Mesendoderm (in vitro differentiated cells): Measurements from ENCODE around the gene SLC27A2.

Experiments used
- DNase-seq: peaks from one replicate; pipeline ENCODE4 v3.0.0; 2013
- H2AK5ac ChIP-seq: 2 replicates; pipeline ENCODE4 v1.6.1; 2013; ENCODE audit warnings: low read length, inconsistent platforms
- H2BK120ac ChIP-seq: 2 replicates; pipeline ENCODE4 v1.6.1; 2013; ENCODE audit warnings: low read depth, mild to moderate bottlenecking, low read length, moderate library complexity, mixed read lengths
- H2BK15ac ChIP-seq: replicated peaks from 2 replicates; pipeline ENCODE4 v1.6.1; 2013; ENCODE audit warnings: low read depth, mild to moderate bottlenecking, moderate library complexity
- H2BK5ac ChIP-seq: 2 replicates; pipeline ENCODE4 v1.6.1; 2013; ENCODE audit warnings: low read length, inconsistent platforms
- H3K18ac ChIP-seq: 2 replicates; pipeline ENCODE4 v1.6.1; 2013; ENCODE audit warnings: mild to moderate bottlenecking, low read length, mixed read lengths
- H3K23ac ChIP-seq: one replicate; pipeline ENCODE4 v1.6.1; 2013; ENCODE audit warnings: low read length
- H3K27ac ChIP-seq: 2 replicates; pipeline ENCODE4 v1.5.1; 2013; ENCODE audit warnings: low read depth, mild to moderate bottlenecking, inconsistent platforms, low read length, moderate library complexity
- H3K27me3 ChIP-seq: 2 replicates; pipeline ENCODE4 v1.6.1; 2013; ENCODE audit warnings: low read length, control low read depth, mild to moderate bottlenecking, inconsistent platforms; ENCODE audit not compliant: insufficient read depth, poor library complexity
- H3K36me3 ChIP-seq: 2 replicates; pipeline ENCODE4 v1.6.1; 2013; ENCODE audit warnings: low read length, inconsistent platforms; ENCODE audit not compliant: control insufficient read depth, insufficient read depth
- H3K4ac ChIP-seq: one replicate; pipeline ENCODE4 v1.6.1; 2013; ENCODE audit warnings: low read depth, mild to moderate bottlenecking, low read length, moderate library complexity
- H3K4me1 ChIP-seq: 2 replicates; pipeline ENCODE4 v1.6.1; 2013; ENCODE audit warnings: low read depth, low read length, inconsistent platforms; ENCODE audit not compliant: control insufficient read depth
- H3K4me2 ChIP-seq: 2 replicates; pipeline ENCODE4 v1.6.1; 2013; ENCODE audit warnings: low read length
- H3K4me3 ChIP-seq: 2 replicates; pipeline ENCODE4 v1.5.1; 2013; ENCODE audit warnings: mild to moderate bottlenecking, low read length
- H3K56ac ChIP-seq: one replicate; pipeline ENCODE4 v1.6.1; 2013; ENCODE audit warnings: low read length
- H3K79me1 ChIP-seq: 2 replicates; pipeline ENCODE4 v1.6.1; 2013; ENCODE audit warnings: low read length, inconsistent platforms
- H3K79me2 ChIP-seq: 2 replicates; pipeline ENCODE4 v1.6.1; 2013; ENCODE audit warnings: mild to moderate bottlenecking, low read length; ENCODE audit not compliant: control insufficient read depth, insufficient read depth
- H3K9ac ChIP-seq: 2 replicates; pipeline ENCODE4 v1.6.1; 2013; ENCODE audit warnings: low read length, inconsistent platforms
- H4K5ac ChIP-seq: one replicate; pipeline ENCODE4 v1.6.1; 2013; ENCODE audit warnings: low read length
- H4K8ac ChIP-seq: one replicate; pipeline ENCODE4 v1.6.1; 2013; ENCODE audit warnings: low read depth, mild to moderate bottlenecking, control low read depth, low read length, moderate library complexity
- whole genome bisulfite sequencing: extraction: QIAGEN DNeasy Blood & Tissue Kit; methylation state at CpG from one replicate; pipeline ENCODE4 v1.1.7; 2013; ENCODE audit warnings: low lambda C conversion rate, missing lambda C conversion rate; ENCODE audit not compliant: insufficient coverage; ENCODE audit errors: extremely low coverage; 5-methylcytosine and 5-hydroxymethylcytosine counted together

SLC27A2 gene

GRCh38 chr15:50137893-50138292, 44.1 kb upstream of the SLC27A2 start:
- Histone ChIP-seq H3K4me1 (no peaks in the 10 kb centered on the region), H2BK5ac (no peak overlapping the region), H3K36me3 (no peaks in the 10 kb centered on the region), H3K56ac (no peak overlapping the region), H3K4me3 (no peak overlapping the region), H2AK5ac (no peak overlapping the region), H4K8ac (no peak overlapping the region), H2BK120ac (no peak overlapping the region), H3K18ac (no peak overlapping the region), H3K27ac (no peak overlapping the region), H3K79me1 (no peaks in the 10 kb centered on the region), H3K4me2 (no peak overlapping the region), H3K4ac (no peak overlapping the region), H3K27me3 (no peaks in the 10 kb centered on the region), H3K23ac (no peak overlapping the region), H3K79me2 (no peaks in the 10 kb centered on the region), H3K9ac (no peak overlapping the region), H4K5ac (no peak overlapping the region), H2BK15ac (no peak overlapping the region)
- WGBS: no CpG with 5 or more reads among the region's 2 CpGs
- no peak for DNase-seq

GRCh38 chr15:50138391-50138790, 43.6 kb upstream of the SLC27A2 start:
- Histone ChIP-seq H3K23ac (no peak overlapping the region), H3K9ac (no peak overlapping the region), H3K4me3 (no peak overlapping the region), H3K79me1 (no peaks in the 10 kb centered on the region), H3K36me3 (no peaks in the 10 kb centered on the region), H3K18ac (no peak overlapping the region), H3K56ac (no peak overlapping the region), H3K4me2 (no peak overlapping the region), H3K27me3 (no peaks in the 10 kb centered on the region), H4K8ac (no peak overlapping the region), H3K4me1 (no peaks in the 10 kb centered on the region), H4K5ac (no peak overlapping the region), H2BK5ac (no peak overlapping the region), H3K27ac (no peak overlapping the region), H2BK120ac (no peak overlapping the region), H2AK5ac (no peak overlapping the region), H3K79me2 (no peaks in the 10 kb centered on the region), H3K4ac (no peak overlapping the region), H2BK15ac (no peak overlapping the region)
- DNase-seq: no peak

GRCh38 chr15:50140098-50140497, 41.9 kb upstream of the SLC27A2 start:
- H3K4me3 ChIP-seq: no peak overlapping the region
- H3K27ac ChIP-seq: no peak overlapping the region
- no peak overlapping the region for H3K9ac ChIP-seq
- H3K79me1 ChIP-seq: no peaks in the 10 kb centered on the region
- no peak overlapping the region for H3K23ac ChIP-seq
- H2BK5ac ChIP-seq: no peak overlapping the region
- H4K8ac ChIP-seq: no peak overlapping the region
- H2AK5ac ChIP-seq: no peak overlapping the region
- no peaks in the 10 kb centered on the region for H3K79me2 ChIP-seq
- H2BK15ac ChIP-seq: no peak overlapping the region
- H3K18ac ChIP-seq: no peak overlapping the region
- H4K5ac ChIP-seq: no peak overlapping the region
- H3K56ac ChIP-seq: no peak overlapping the region
- H3K4me1 ChIP-seq: no peaks in the 10 kb centered on the region
- no peaks in the 10 kb centered on the region for H3K36me3 ChIP-seq
- H3K4ac ChIP-seq: no peak overlapping the region
- H3K4me2 ChIP-seq: no peak overlapping the region
- WGBS: no CpG with 5 or more reads among the region's 1 CpG
- DNase-seq: peak; percentile 31
- no peak overlapping the region for H2BK120ac ChIP-seq
- no peaks in the 10 kb centered on the region for H3K27me3 ChIP-seq

GRCh38 chr15:50140983-50141382, 41.0 kb upstream of the SLC27A2 start:
- Histone ChIP-seq H4K8ac (no peak overlapping the region), H3K79me1 (no peaks in the 10 kb centered on the region), H2AK5ac (no peak overlapping the region), H3K4me2 (no peak overlapping the region), H3K27ac (no peak overlapping the region), H3K4me3 (no peak overlapping the region), H3K23ac (no peak overlapping the region), H3K4ac (no peak overlapping the region), H3K18ac (no peak overlapping the region), H3K56ac (no peak overlapping the region), H2BK120ac (no peak overlapping the region), H3K9ac (no peak overlapping the region), H3K36me3 (no peaks in the 10 kb centered on the region), H2BK5ac (no peak overlapping the region), H3K27me3 (no peaks in the 10 kb centered on the region), H2BK15ac (no peak overlapping the region), H3K79me2 (no peaks in the 10 kb centered on the region), H4K5ac (no peak overlapping the region), H3K4me1 (no peaks in the 10 kb centered on the region)
- no CpG with 5 or more reads among the region's 3 CpGs for WGBS
- no peak for DNase-seq

GRCh38 chr15:50141856-50142255, 40.1 kb upstream of the SLC27A2 start:
- Histone ChIP-seq H2BK5ac (no peak overlapping the region), H4K5ac (no peak overlapping the region), H3K9ac (no peak overlapping the region), H2BK15ac (no peak overlapping the region), H2AK5ac (no peak overlapping the region), H3K79me2 (no peaks in the 10 kb centered on the region), H3K27ac (no peak overlapping the region), H3K4me3 (no peak overlapping the region), H3K27me3 (no peaks in the 10 kb centered on the region), H3K18ac (no peak overlapping the region), H3K4me2 (no peak overlapping the region), H3K4ac (no peak overlapping the region), H3K56ac (no peak overlapping the region), H3K36me3 (no peaks in the 10 kb centered on the region), H3K79me1 (no peaks in the 10 kb centered on the region), H3K23ac (no peak overlapping the region), H4K8ac (no peak overlapping the region), H3K4me1 (no peaks in the 10 kb centered on the region), H2BK120ac (no peak overlapping the region)
- WGBS: no CpG with 5 or more reads among the region's 5 CpGs
- no peak for DNase-seq

- Histone ChIP-seq H4K8ac (no peak overlapping the region), H3K79me2 (no peaks in the 10 kb centered on the region), H3K4me3 (no peak overlapping the region), H3K27me3 (no peaks in the 10 kb centered on the region), H2BK5ac (no peak overlapping the region), H2AK5ac (no peak overlapping the region), H2BK120ac (no peak overlapping the region), H3K56ac (no peak overlapping the region), H3K18ac (no peak overlapping the region), H3K23ac (no peak overlapping the region), H2BK15ac (no peak overlapping the region), H3K27ac (no peak overlapping the region), H4K5ac (no peak overlapping the region), H3K36me3 (no peaks in the 10 kb centered on the region), H3K4me1 (no peaks in the 10 kb centered on the region), H3K79me1 (no peaks in the 10 kb centered on the region), H3K4me2 (no peak overlapping the region), H3K4ac (no peak overlapping the region), H3K9ac (no peak overlapping the region)
- WGBS: no CpG with 5 or more reads among the region's 2 CpGs
- DNase-seq: no peak
Measured at GRCh38 chr15:50143255-50143860, 38.6 kb upstream of the SLC27A2 start.
